Subcutaneous abdominal adipose tissue (tissue), 5 donors: ENCODE data around the gene OLR1.
"Not testable (repeated sequence)": the region's sequence is repeated elsewhere in the genome, so short reads cannot be mapped to it uniquely, and the experiment has no call there.

Experiments
- H3K27ac ChIP-seq: one replicate; pipeline ENCODE4 v1.7.0; 2013; ENCODE audit warnings: low read depth, mild to moderate bottlenecking, inconsistent platforms, low read length, moderate library complexity
- H3K27me3 ChIP-seq, 5 donors: one replicate each; pipeline ENCODE4 v1.7.0; 2013; ENCODE audit warnings: low read length in 5 of 5, inconsistent platforms in 1 of 5; ENCODE audit not compliant: control insufficient read depth in 5 of 5, insufficient read depth in 4 of 5
- H3K36me3 ChIP-seq, 5 donors: one replicate each; pipeline ENCODE4 v1.7.0; 2013; ENCODE audit warnings: low read length in 5 of 5; ENCODE audit not compliant: control insufficient read depth in 5 of 5, insufficient read depth in 5 of 5
- H3K4me1 ChIP-seq, 5 donors: one replicate each; pipeline ENCODE4 v1.7.0; 2013; ENCODE audit warnings: low read length in 5 of 5, mild to moderate bottlenecking in 3 of 5, moderate library complexity in 1 of 5; ENCODE audit not compliant: control insufficient read depth in 5 of 5, insufficient read depth in 5 of 5
- H3K4me3 ChIP-seq, 5 donors: one replicate each; pipeline ENCODE4 v1.7.0; 2013; ENCODE audit warnings: low read length in 5 of 5, low read depth in 1 of 5
- H3K9ac ChIP-seq, 5 donors: one replicate each; pipeline ENCODE4 v1.7.0; 2013; ENCODE audit warnings: low read length in 5 of 5, mild to moderate bottlenecking in 4 of 5, moderate library complexity in 3 of 5
- H3K9me3 ChIP-seq, 5 donors: one replicate each; pipeline ENCODE4 v1.7.0; 2013; ENCODE audit warnings: low read length in 5 of 5; ENCODE audit not compliant: control insufficient read depth in 5 of 5
- donor health status: healthy.
- donor health status: healthy.
- donor health status: healthy.
- donor health status: healthy.
- donor health status: healthy.

The OLR1 gene

GRCh38 chr12:10190558-10191388, 18.8 kb upstream of the OLR1 start:
- Histone ChIP-seq H3K9ac (no peak overlapping the region), H3K36me3 (no peaks in the 10 kb centered on the region), H3K27me3 (no peaks in the 10 kb centered on the region), H3K4me1 (no peaks in the 10 kb centered on the region), H3K4me3 (no peak overlapping the region), H3K9me3 (no peaks in the 10 kb centered on the region), H3K27ac (no peak overlapping the region)

GRCh38 chr12:10189653-10190052, 17.7 kb upstream of the OLR1 start:
- peaks cover 0 to 2% (median 0%) of the 10 kb centered on the region in 5 donors for H3K27me3 ChIP-seq
- no peaks in the 10 kb centered on the region for H3K36me3 ChIP-seq
- H3K9me3 ChIP-seq: no peaks in the 10 kb centered on the region
- no peak overlapping the region for H3K27ac ChIP-seq
- H3K4me3 ChIP-seq: no peak overlapping the region
- H3K9ac ChIP-seq: no peak overlapping the region
- H3K4me1 ChIP-seq: peaks cover 0 to under 1% (median 0%) of the 10 kb centered on the region in 5 donors

- not testable (repeated sequence) for H3K4me1 ChIP-seq, H3K9me3 ChIP-seq, H3K4me3 ChIP-seq, H3K36me3 ChIP-seq, H3K9ac ChIP-seq, H3K27me3 ChIP-seq, H3K27ac ChIP-seq
These were observed 15.0 kb upstream of the OLR1 start for GRCh38 chr12:10186958-10187357.

- H3K9ac ChIP-seq: no peak overlapping the region
- peaks cover 0 to 5% (median 0%) of the 10 kb centered on the region in 5 donors for H3K4me1 ChIP-seq
- H3K9me3 ChIP-seq: no peaks in the 10 kb centered on the region
- no peak overlapping the region for H3K4me3 ChIP-seq
- H3K36me3 ChIP-seq: no peaks in the 10 kb centered on the region
- peaks cover 0 to 5% (median 4%) of the 10 kb centered on the region in 5 donors for H3K27me3 ChIP-seq
- no peak overlapping the region for H3K27ac ChIP-seq
These were observed 14.4 kb upstream of the OLR1 start for GRCh38 chr12:10186299-10186698.

- peaks cover 0 to 5% (median 0%) of the 10 kb centered on the region in 5 donors for H3K4me1 ChIP-seq
- peaks cover 0 to 5% (median 4%) of the 10 kb centered on the region in 5 donors for H3K27me3 ChIP-seq
- H3K9me3 ChIP-seq: no peaks in the 10 kb centered on the region
- no peak overlapping the region for H3K27ac ChIP-seq
- no peak overlapping the region for H3K4me3 ChIP-seq
- H3K36me3 ChIP-seq: no peaks in the 10 kb centered on the region
- H3K9ac ChIP-seq: no peak overlapping the region
These were observed 12.4 kb upstream of the OLR1 start for GRCh38 chr12:10184261-10184843.

- Histone ChIP-seq H3K4me3 (no peak overlapping the region), H3K27ac (no peak overlapping the region), H3K9ac (no peak overlapping the region), H3K9me3 (no peaks in the 10 kb centered on the region), H3K27me3 (peaks cover 0 to 5% (median 4%) of the 10 kb centered on the region in 5 donors), H3K4me1 (peaks cover 0 to 5% (median 0%) of the 10 kb centered on the region in 5 donors), H3K36me3 (no peaks in the 10 kb centered on the region)
These were observed 10.6 kb upstream of the OLR1 start for GRCh38 chr12:10182354-10183049.

GRCh38 chr12:10179776-10180181, 7.8 kb upstream of the OLR1 start:
- H3K36me3 ChIP-seq: no peaks in the 10 kb centered on the region
- no peak overlapping the region for H3K4me3 ChIP-seq
- peaks cover 0 to 5% (median 2%) of the 10 kb centered on the region in 5 donors for H3K27me3 ChIP-seq
- no peak overlapping the region for H3K9ac ChIP-seq
- no peaks in the 10 kb centered on the region for H3K9me3 ChIP-seq
- peaks cover 0 to 5% (median 0%) of the 10 kb centered on the region in 5 donors for H3K4me1 ChIP-seq
- no peak overlapping the region for H3K27ac ChIP-seq

- Histone ChIP-seq H3K9ac (no peak within 1 kb of the TSS), H3K4me3 (no peak within 1 kb of the TSS), H3K27me3 (peaks cover 0 to 2% (median 0%) of the 10 kb centered on the region in 5 donors), H3K9me3 (no peaks in the 10 kb centered on the region), H3K4me1 (no peaks in the 10 kb centered on the region), H3K36me3 (no peaks in the 10 kb centered on the region), H3K27ac (no peak within 1 kb of the TSS)
These were observed 6.9 kb upstream of the OLR1 start, which contains the start of gene TMEM52B for GRCh38 chr12:10178821-10179220. Gene TMEM52B, plus strand, starts transcription at chr12:10179032. Its CDS starts 543 bp downstream, at chr12:10179575.

GRCh38 chr12:10175846-10176636, 4.1 kb upstream of the OLR1 start:
- no peak overlapping the region for H3K9ac ChIP-seq

More at GRCh38 chr12:10175846-10176636, 4.1 kb upstream of the OLR1 start:
- Histone ChIP-seq H3K4me1 (no peaks in the 10 kb centered on the region), H3K27ac (no peak overlapping the region), H3K4me3 (no peak overlapping the region), H3K27me3 (no peaks in the 10 kb centered on the region), H3K36me3 (no peaks in the 10 kb centered on the region), H3K9me3 (no peaks in the 10 kb centered on the region)
